RKO (cell line): ENCODE data around the gene WDR62.

ENCODE experiments used
- DNase-seq: peaks from one replicate; pipeline ENCODE4 v3.0.0-alpha.2; 2016; ENCODE audit warnings: low spot score

WDR62 gene

DNA sequence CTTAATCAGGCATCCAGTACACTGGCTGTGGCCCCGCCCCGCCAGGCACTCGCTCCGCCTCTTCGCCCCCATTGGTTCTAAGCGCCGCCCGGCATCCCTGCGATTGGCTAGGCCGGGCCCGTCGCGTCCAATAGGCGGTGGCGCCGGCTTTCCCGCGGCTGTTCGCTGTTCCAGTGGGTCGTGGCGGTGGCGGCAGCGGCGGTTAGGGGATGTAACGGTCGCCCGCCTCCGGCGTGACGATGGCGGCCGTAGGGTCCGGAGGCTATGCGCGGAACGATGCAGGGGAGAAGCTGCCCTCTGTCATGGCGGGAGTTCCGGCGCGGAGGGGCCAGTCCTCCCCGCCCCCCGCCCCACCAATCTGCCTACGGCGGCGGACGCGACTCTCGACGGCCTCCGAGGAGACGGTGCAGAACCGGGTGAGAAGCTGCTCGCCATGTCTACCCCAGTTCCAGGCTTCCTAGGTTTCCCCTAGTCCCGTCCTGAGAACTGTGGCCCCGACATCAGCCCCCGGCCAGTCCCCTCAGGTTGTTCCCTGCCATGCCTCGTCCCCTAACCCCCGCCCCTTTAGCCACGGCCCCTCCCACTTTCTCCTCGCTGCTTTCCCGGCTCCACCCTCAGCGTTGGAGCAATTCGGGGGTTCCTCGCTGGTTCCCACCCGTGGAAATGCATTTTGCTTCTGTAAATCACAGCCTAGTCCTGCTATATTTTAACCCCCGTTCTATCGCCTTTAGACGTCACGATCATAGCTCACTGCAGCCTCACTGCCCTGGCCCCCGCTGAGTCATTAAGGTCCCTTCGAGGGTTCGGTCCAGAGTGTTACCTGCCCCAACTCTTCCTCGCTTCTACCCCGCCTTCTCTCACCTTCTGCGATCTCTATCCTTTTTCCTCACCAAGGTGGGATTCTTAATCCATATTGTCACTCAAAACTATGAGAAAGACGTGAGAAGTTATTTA, at the start of gene WDR62:
WDR62 (plus strand) TSS at position 165 of the 954 bp plus-strand sequence; CDS start at position 240, 75 bp downstream.
- DNase-seq: peak; percentile 91

DNA sequence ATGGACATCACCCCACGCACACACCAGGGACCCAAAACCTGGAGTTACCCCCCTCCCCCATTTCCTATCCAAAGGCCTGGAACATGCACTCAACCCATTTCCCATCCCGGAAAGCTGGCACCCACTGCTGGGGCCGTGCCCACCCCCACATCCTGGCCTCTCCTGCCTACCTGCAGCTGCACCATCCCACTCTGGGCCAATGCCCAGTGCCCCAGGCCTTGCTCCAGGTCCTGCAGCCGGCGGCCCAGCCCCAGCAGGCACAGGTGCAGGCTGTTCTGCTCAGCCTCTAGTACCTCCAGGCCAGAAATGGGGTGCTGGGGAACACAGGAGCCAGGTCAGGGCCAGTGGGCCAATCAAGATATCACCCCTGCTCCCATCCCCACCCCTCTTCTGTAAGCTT, 47.7 kb upstream of the WDR62 start:
- no peak for DNase-seq

GRCh38 chr19:36008336-36008978, 46.2 kb upstream of the WDR62 start, which contains the start of gene SYNE4:
Gene SYNE4, minus strand, starts transcription at chr19:36008813. Its CDS starts 132 bp downstream, at chr19:36008681.
- DNase-seq: no peak

DNA sequence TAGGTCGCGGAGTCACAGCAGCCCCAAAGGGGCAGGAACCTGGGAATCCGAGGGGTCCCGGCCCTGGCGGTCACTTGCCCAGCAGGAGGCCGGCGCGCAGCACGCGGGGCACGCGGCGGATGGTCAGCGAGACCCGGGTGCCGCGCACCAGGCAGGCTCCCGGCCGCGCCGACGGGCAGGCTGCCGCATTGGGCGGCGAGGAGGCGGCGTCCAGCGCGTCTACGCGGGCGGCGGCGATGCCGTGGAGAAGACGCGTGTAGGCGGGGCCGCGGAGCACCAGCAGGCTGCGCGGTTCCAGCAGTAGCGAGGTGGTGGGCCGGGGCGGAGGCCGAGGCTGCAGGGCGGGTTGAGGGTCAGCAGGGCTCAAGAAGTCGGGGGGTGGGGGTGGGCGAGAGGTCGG, 45.5 kb upstream of the WDR62 start:
- peak; percentile 66 for DNase-seq

GRCh38 chr19:36009633-36010379, 44.9 kb upstream of the WDR62 start:
- DNase-seq: no peak

DNA sequence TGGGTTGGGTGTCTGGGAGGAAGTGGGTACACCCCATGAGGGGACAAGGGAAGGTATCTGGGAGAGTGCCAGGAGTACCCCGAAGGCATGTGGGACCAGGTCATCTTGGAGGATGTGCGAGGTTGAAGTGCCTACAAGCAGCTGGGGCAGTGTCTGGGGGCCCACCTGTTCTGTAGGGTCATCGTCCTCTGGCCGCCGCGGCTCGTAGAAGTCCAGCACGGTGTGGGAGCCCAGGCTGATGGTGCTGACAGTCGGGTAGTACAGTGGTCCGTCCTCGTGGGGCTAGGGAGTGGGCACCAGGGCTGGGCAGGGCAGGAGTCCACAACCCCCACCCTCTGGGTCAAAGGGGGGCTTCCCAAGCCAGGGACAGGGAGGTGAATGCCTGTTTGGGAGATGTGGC, 44.3 kb upstream of the WDR62 start:
- DNase-seq: no peak

DNA sequence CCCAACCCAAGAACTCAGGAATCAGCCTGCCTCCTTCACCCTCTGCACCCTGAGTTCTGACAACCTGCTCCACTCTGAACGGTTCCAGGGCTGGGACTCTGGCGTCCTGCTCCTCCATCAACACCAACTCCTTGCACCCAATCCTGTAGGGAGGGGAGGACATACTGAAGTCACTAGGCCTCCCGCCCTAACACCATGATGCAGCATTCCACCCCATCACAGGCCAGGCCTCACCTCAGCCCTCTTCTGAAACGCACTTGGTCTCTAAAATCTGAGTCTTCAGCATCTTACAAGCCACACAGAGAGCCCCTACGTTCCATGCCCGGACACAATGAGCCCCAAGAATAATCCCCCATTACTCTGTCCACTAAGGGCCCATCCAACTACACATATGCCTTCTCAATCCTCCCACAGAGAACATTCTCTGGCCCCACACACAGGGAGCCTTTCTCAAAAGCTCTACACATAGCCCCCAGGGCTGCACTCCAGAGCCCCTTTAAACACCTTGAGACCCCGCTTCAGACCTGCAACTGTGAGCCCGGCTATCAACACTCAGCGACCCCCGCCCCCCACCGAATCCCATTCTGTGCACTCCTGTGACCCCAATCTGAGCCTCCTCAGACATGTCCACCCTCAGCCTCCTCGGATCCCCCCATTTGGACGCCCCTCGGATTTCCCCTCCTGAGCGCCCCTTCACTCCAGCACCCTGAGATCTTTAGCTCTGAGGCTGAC, 41.3 kb upstream of the WDR62 start:
- DNase-seq: no peak

DNA sequence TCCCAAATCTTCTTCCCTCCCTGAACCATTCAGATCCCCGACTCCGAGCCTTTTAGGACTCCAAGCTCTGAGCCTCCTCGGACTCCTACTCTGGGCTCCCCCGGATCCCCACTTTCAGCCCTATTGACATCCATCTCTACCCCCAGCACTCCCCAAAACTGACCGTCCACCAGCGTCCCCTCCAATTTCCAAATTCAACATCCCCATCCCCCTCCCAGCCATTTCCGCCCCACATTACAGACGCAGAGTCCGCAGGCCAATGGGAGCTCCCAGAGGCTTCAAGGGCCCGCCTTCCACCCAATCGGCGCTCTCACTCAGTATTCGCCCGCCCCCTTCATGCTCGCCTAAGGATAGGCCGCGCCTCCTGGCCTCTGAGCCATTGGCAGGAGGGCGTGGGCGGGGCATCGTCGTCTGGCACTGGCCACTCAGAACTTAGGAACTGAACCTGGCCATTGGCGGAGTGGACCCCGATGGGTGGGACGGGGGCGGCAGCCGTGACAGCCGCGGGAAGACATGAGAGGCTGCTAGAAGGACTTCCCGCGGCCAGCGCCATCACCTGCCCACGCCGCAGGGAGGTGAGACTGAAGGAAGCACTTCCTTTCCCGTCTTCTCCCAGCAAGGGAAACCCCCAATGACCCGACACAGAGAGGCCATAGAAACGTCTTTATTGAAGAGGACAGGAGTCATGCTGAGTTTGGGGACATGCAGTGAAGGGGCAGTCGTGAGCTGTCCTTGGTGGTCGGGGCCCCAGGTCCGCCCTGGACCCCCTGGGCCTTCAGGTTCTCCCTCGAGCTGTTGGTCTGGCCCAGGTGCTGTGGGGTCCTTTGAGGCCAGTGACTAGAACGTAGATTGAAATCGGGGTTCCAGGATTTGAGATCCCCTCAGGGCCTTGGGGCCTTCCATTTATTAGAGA, 40.4 kb upstream of the WDR62 start, which contains the start of gene ALKBH6:
ALKBH6 (minus strand) TSS at position 202 of the 913 bp plus-strand sequence. CDS start 816 bp downstream, outside the sequence.
- DNase-seq: peak; percentile 99

DNA sequence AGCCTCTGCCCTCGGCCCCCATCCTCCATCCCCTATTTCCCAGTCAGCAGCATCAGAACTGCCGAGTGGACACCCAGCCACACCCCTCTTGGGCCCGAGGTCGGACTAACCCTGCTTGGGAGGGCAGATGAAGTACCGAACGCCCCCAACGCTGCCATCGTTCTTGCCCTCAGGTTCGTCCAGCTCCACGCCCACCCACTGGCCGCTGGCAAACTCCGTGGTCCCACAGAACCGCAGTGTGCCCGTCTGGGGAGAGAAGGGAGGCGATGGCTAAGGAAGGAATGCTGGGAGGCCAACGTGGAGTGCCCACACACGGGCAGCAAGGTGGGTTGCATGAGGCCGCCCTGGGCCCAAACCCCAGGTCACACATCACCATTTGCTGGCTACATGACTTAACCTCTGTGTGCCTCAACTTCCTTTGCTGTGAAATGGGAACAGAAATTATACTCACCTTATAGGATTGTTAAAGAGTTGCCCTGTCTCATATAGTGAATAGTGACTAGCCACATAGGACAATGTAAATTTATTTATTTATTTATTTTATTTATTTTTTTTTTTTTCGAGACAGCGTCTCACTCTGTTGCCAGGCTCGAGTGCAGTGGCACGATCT, 35.5 kb upstream of the WDR62 start:
- no peak for DNase-seq

DNA sequence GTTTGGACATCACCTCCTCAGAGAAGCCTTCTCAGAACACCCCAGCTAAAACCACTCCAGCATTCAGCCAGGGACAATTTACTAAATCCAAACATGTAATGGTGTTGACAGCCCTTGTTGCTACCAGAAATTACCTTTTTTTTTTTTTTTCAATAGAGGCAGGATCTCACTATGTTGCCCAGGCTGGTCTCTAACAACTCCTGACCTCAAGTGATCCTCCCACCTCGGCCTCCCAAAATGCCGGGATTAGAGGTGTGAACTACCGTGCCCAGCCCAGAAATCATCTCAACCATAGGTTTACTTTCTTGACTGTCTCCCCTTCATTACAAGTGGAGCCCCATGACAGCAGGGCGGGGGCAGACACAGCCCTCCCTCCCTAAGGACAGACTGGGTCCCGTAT, 31.3 kb upstream of the WDR62 start:
- DNase-seq: no peak

GRCh38 chr19:36025541-36025940, 29.2 kb upstream of the WDR62 start:
- DNase-seq: no peak

DNA sequence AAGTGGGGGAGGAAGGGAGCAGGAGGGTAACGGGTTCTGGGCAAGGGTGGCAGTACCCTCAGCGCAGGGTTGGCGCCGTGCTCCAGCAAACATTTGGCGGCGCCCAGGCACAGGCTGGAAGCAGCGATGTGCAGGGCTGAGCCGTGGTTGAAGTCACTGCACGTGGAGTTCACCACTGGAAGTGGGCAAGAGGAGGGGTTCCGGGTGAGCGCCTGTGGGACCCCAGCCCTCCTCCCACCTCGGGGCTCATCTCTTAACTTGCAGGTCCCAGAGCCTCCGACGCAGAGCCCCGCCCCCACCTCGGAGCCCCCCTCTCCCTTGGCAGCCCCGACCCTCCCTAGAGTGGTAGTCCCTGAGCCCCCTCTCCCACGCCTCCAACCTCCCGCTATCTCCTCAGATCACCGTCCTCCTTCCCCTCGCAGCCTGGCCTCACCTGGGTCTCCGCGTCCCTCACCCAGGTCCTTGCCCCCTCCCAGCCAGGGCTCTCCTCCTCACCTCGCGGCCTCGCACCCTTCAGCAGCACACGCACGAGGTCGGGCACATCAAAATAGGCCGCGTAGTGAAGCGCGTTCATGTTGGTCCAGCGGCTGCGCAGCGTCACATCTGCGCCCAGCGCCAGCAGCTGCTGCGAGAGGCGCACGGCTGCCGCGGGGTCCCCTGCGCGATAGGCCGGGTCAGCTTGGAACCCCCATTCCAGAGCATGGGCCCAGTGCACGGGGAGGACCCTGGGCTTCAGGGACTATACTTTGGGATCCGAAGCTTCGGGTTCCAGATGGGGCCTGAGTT, 28.4 kb upstream of the WDR62 start:
- DNase-seq: no peak

GRCh38 chr19:36027696-36028095, 27.0 kb upstream of the WDR62 start:
- DNase-seq: no peak

DNA sequence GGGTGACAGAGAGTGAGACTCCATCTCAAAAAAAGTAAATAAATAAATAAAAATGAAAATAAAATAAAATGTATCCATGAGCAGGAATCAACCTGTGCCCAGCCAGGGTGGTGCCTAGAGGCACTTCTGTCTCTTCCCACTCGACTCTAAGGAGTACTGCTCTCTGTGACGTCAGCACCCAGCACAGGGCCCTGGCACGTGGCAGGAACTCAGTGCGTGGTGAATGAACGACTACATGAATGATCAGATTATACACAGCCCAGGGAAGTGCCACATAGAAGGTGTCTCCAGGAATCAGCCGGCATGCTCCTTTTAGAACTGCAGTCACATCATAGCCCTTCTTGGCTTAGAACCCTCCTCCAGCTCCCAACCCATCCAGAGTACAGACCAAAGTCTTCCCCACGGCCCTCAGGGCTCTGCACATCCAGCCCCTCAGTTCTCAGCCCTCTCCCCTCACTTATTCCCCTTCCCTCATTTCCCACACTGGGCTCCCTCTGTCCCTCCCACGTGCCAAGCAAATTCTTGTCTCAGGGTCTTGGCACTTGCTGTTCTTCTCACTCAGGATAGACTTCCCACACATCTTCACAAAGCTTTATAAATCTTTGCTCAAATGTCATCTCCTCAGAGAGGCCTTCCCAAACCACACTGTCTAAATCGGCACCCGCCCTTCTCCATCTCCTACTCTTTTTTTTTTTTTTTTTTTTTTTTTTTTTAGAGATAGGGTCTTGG, 26.2 kb upstream of the WDR62 start:
- no peak for DNase-seq

DNA sequence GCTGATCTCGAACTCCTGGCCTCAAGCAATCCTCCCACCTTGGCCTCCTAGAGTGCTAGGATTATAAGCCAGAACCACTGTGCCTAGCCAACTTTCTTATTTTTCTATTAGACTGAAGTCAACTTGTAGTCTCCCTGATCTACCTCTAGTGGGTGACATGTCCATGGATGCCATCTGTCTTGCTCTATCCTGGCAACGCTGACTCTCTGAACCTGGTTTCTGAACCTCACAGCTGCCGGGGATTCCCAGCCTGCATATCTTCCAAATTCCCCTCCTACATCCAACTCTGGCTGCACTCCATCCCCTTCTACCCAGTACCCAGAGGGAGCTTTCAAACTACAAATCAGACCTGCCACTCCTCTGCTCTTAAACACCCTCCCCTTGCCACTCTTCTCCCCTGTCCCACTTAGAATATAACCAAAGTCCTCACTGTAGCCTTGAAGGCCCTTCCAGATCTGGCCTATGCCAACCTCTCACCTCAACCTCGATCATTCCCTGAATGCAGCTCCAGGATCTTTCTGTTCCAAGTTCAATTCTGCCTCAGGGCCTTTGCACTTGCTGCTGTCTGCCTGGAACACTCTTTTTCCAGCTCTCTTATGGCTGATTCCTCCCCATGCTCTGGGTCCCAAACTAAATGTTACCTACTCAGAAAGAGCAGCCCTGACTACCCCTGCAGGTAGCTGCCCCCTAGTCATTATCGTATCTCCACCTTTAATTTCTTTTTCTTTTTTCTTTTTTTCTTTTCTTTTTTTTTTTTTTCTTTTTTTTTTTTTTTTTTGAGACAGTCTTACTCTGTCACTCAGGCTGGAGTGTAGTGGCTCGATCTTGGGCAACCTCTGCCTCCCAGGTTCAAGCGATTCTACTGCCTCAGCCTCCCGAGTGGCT, 24.2 kb upstream of the WDR62 start:
- no peak for DNase-seq

DNA sequence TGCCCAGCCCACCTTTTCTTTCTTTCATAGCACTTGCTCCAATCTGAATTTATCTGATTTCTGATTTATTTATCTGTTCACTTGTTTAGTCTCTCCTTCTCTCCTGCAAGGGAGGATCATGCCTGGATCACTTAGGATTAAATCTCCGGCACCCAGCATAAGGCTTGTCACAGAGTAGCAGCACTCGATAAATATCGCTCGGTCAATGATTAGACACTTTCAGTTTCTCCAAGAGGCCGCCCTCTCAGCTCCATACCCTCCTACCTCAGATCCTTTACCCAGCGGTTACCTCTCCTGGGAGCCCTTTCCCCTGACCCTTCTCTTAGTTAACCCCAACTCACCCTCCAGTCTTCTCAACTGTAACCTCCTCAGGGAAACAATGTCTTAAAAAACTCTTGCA, 23.4 kb upstream of the WDR62 start:
- DNase-seq: no peak

DNA sequence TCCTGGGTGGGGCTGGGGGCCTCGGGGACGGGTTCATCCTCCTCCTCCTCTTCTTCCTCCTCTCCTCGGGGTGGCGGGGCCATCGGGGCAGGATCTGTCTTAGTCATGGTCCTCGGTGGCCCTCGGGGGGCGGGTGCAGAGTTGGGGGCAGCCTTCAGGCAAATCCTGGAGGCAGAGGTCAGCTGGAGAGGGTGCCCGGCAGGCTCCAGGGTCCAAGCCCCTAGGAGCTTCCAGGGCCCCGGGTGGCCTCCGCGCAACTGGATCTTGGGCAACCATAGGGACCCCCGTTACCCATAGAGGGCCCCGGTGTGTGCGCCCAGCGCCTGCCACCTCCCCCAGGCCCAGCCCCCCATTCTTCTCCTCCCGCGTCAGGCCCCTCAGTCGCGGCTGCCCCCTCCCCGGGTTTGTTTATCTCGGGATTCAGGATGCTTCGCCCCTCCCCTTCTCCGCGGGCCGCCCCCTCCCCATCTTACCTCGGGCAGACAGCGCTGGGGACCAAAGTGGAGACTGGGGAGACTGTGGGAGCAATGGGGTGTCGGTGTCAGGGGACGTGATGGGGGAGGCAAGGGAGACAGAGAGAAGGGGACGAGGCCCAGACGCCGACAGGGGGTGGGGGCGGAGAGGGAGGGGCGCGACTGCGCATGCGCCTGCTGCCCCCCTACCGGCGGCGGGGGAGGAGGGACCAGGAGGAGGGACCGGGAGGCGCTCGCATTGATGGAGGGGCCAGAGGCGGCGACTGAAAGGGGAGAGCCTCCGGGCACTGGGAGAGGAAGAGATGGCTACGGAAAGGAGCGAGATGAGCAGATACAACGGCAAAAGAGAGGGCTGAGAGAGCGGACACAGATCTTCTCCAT, 22.2 kb upstream of the WDR62 start, which contains the start of gene CLIP3:
CLIP3 (minus strand) TSS at position 623 of the 854 bp plus-strand sequence; CDS start at position 107, 516 bp downstream.
- no peak for DNase-seq
